ENCODE results near the gene TMEM238L. TPM values are rescaled to one million over a fixed set of nuclear protein-coding genes. Genes with fewer than 3 reads are reported as not detected.

The TMEM238L gene
- total and polyA plus RNA-seq, 2 of the 8 experiments (the other 6 are each of a cell fraction or from before 2014, with no cell fraction given): not detected

DNA sequence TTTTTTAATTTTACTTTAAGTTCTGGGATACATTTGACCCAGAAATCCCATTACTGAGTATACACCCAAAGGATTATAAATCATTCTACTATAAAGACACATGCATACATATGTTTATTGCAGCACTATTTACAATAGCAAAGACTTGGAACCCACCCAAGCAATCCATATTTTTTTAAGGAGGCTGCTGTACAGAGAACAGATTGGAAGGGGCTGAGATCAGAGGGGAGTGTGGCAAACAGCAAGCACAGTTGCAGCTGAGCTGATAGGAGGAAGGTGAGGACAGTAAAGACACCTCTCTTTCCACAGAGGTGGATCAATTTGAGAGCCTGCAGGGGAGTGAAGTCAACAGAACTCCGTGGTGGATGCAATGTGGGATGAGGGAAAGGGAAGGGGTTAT lies 10.2 kb upstream of the TMEM238L start:
- Histone ChIP-seq H3K4me2 (ENCODE audit: insufficient read depth in 1 of 2, low read depth in 2 of 2, low read length in 2 of 2) (no peak overlapping the region), H2BK20ac (ENCODE audit: low read length) (no peak overlapping the region), H2AK5ac (ENCODE audit: low read depth, low read length) (no peak overlapping the region), H2BK12ac (ENCODE audit: low read depth, low read length) (no peak overlapping the region), H3K56ac (replicated peaks; ENCODE audit: insufficient read length, low read depth, low read length) (no peak overlapping the region), H3K18ac (ENCODE audit: extremely low read depth, low read length) (no peak overlapping the region), H2AFZ (ENCODE audit: low read length) (no peak overlapping the region), H3K14ac (ENCODE audit: insufficient read length) (no peak overlapping the region), H4K91ac (replicated peaks; ENCODE audit: insufficient read length, low read length) (no peak overlapping the region), H3K23ac (ENCODE audit: insufficient read length) (no peak overlapping the region), H3K23me2 (ENCODE audit: low read depth, low read length) (no peaks in the 10 kb centered on the region), H3K4me3 (ENCODE audit: extremely low read depth in 1 of 4, insufficient read depth in 2 of 4, low read depth in 3 of 4, low read length in 4 of 4) (no peak overlapping the region), H4K8ac (ENCODE audit: extremely low read depth, insufficient read depth, low read length) (no peak overlapping the region), H4K20me1 (replicated peaks in 1 of 2; ENCODE audit: control insufficient read depth in 1 of 2, insufficient read depth in 2 of 2, low read length in 2 of 2) (no peaks in the 10 kb centered on the region), H3K79me2 (ENCODE audit: control insufficient read depth in 1 of 2, insufficient read depth in 2 of 2, low read length in 2 of 2) (no peaks in the 10 kb centered on the region), H2BK15ac (ENCODE audit: low read length) (no peak overlapping the region), H2BK120ac (replicated peaks; ENCODE audit: low read depth, low read length) (no peak overlapping the region), H3K27me3 (replicated peaks in 1 of 4; ENCODE audit: control insufficient read depth in 3 of 4, extremely low read depth in 1 of 4, insufficient read depth in 3 of 4, low read length in 3 of 4) (no peaks in the 10 kb centered on the region), H4K5ac (ENCODE audit: insufficient read length, low read depth, low read length) (no peak overlapping the region), H3K27ac (ENCODE audit: low read depth, low read length) (no peak overlapping the region), H3K4me1 (replicated peaks in 1 of 4; ENCODE audit: control insufficient read depth in 3 of 4, insufficient read depth in 4 of 4, low read length in 3 of 4) (no peaks in the 10 kb centered on the region), H3K79me1 (ENCODE audit: low read depth, low read length) (no peaks in the 10 kb centered on the region), H2BK5ac (ENCODE audit: low read depth, low read length) (no peak overlapping the region), H3K9me3 (ENCODE audit: insufficient read depth in 2 of 2, low read depth in 1 of 2, low read length in 1 of 2) (no peaks in the 10 kb centered on the region), H3K36me3 (ENCODE audit: control insufficient read depth in 2 of 4, insufficient read depth in 4 of 4, low read length in 3 of 4) (no peaks in the 10 kb centered on the region), H3K9ac (replicated peaks in 1 of 4; ENCODE audit: extremely low read depth in 1 of 4, low read depth in 3 of 4, low read length in 3 of 4) (no peak overlapping the region), H3K4ac (replicated peaks; ENCODE audit: insufficient read length, low read depth, low read length) (no peak overlapping the region)
- FAIRE-seq (no peak), DNase-seq (ENCODE audit: low read depth in 1 of 2, low spot score in 2 of 2) (no peak)
- POLR2A ChIA-PET (ENCODE audit: partially characterized antibody): no interaction called here
- WGBS, 2 experiments (ENCODE audit: extremely low coverage in 1 of 2, insufficient coverage in 1 of 2, insufficient read length in 1 of 2, insufficient replicate concordance in 2 of 2, low coverage in 1 of 2, low lambda C conversion rate in 2 of 2, missing lambda C conversion rate in 1 of 2): 83% methylated on average over 1 of the region's 1 CpG; no CpG with 5 or more reads in 1 of the 2 experiments
- CTCF ChIA-PET (ENCODE audit: partially characterized antibody): interaction anchor here (1.1 to 1.9 kb wide), 4 partner anchors 8 to 78 kb away, joined by 3 to 8 read pairs (median 5); no protein-coding TSS in a partner anchor
- TF ChIP-seq MAFK (IDR thresholded peaks at IDR 0.05; ENCODE audit: low read depth, low read length) (no peak), BACH1 (IDR thresholded peaks at IDR 0.05; ENCODE audit: low read length) (no peak), POLR2AphosphoS5 (IDR thresholded peaks at IDR 0.05; ENCODE audit: low read depth, low read length) (no peak), TCF12 (IDR thresholded peaks at IDR 0.05; ENCODE audit: low read depth, low read length) (no peak), EZH2 (IDR thresholded peaks at IDR 0.05; ENCODE audit: low read depth, low read length, severe bottlenecking) (no peak), ZNF274 (IDR thresholded peaks at IDR 0.05; ENCODE audit: borderline replicate concordance, extremely low read depth, low read length) (no peak), RAD21 (IDR thresholded peaks at IDR 0.05 in 1 of 2, conservative IDR thresholded peaks at IDR 0.05 in 1 of 2; ENCODE audit: low read depth in 2 of 2, low read length in 2 of 2) (no peak), GABPA (IDR thresholded peaks at IDR 0.05; ENCODE audit: borderline replicate concordance, insufficient read depth, low read length) (no peak)
- TF ChIP-seq, protein P1, sequence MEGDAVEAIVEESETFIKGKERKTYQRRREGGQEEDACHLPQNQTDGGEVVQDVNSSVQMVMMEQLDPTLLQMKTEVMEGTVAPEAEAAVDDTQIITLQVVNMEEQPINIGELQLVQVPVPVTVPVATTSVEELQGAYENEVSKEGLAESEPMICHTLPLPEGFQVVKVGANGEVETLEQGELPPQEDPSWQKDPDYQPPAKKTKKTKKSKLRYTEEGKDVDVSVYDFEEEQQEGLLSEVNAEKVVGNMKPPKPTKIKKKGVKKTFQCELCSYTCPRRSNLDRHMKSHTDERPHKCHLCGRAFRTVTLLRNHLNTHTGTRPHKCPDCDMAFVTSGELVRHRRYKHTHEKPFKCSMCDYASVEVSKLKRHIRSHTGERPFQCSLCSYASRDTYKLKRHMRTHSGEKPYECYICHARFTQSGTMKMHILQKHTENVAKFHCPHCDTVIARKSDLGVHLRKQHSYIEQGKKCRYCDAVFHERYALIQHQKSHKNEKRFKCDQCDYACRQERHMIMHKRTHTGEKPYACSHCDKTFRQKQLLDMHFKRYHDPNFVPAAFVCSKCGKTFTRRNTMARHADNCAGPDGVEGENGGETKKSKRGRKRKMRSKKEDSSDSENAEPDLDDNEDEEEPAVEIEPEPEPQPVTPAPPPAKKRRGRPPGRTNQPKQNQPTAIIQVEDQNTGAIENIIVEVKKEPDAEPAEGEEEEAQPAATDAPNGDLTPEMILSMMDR (IDR thresholded peaks at IDR 0.05; ENCODE audit: control extremely low read depth in 1 of 3, insufficient read depth in 1 of 3, low read depth in 1 of 3, low read length in 3 of 3): no peak
- TF ChIP-seq, protein P2, sequence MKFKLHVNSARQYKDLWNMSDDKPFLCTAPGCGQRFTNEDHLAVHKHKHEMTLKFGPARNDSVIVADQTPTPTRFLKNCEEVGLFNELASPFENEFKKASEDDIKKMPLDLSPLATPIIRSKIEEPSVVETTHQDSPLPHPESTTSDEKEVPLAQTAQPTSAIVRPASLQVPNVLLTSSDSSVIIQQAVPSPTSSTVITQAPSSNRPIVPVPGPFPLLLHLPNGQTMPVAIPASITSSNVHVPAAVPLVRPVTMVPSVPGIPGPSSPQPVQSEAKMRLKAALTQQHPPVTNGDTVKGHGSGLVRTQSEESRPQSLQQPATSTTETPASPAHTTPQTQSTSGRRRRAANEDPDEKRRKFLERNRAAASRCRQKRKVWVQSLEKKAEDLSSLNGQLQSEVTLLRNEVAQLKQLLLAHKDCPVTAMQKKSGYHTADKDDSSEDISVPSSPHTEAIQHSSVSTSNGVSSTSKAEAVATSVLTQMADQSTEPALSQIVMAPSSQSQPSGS (IDR thresholded peaks at IDR 0.05; ENCODE audit: low read length): no peak
